HG03060 (cell line): ENCODE measurements around the gene CD2BP2.

Experiments
- ATAC-seq: cut with Tn5 transposase; IDR thresholded peaks from one replicate; pipeline ENCODE4 v1.9.1; 2021; ENCODE audit warnings: low read depth, moderate number of reproducible peaks; ENCODE audit not compliant: unreplicated experiment

The CD2BP2 gene

DNA sequence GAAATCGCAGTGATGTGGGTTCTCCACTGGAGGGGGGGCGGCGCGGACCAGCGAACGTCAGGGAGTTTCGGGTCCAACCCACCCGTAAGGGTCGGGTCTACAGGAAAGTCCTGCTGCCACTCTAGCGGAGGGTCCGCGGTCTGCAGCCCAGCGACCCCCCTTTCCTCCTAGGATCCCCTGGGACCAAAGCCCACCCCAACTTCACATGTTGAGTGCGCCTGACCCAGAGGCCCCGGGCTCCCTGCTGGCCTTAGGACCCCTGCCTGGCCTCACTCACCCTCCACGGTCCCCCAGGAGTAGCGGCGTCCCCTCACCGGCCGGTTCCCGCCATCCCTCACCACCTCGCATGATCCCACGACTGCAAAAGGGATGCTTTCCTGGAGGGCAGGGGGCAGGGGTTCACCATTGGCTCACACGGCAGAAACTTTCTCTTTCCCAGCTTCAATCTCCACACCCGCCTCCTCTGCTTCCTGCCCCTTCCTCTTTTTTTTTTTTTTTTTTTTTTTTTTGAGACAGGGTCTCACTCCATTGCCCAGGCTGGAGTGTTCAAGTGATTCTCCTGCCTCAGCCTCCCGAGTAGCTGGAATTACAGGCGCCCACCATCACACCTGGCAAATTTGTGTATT is 24.2 kb upstream of the CD2BP2 start:
- no peak for ATAC-seq

DNA sequence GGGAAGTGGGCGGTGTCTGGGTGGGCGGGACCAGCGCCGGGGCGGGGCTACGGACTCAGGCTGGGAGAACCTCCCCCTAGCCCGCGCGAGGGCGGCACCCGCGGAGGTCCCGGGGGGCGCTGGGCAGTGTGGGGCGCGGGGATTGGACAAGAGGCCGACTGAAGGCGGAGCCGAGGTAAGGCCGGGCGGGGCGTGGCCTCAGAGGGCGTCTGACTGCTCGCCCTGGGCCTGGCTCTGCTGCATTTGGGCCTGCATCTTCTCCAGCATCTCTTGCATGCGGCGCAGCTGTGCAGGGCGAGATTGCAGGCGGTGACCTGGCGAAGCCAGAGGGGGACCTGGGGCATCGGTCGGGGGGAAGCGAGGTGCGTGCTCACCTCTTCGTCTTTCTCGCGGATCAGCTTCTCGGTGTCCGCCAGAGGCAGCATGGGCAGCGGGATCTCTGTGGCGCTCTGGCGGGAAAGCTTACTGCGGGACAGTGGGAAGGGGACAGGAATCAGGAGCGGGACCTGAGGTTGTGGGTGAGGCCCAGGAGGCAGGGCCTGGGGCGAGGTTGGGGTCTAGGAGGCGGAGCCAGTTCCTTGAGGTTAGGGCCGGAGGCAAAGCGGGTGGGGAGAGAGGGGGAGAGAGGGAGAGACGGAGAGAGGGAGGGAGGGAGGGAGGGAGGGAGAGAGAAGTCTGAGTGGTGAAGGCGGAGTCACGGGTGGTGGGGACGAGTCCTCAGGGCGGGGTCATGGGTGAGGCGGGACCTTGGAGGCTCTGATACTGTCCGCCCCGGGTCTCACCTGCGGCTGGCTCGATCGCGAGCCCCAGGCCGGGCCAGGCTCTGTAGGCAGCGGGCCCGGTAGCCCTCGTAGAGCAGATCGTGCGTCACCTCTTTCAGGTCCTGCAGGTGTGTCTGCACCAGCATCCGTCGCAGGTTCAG is 23.4 kb upstream of the CD2BP2 start:
- peak; percentile 55 for ATAC-seq

DNA sequence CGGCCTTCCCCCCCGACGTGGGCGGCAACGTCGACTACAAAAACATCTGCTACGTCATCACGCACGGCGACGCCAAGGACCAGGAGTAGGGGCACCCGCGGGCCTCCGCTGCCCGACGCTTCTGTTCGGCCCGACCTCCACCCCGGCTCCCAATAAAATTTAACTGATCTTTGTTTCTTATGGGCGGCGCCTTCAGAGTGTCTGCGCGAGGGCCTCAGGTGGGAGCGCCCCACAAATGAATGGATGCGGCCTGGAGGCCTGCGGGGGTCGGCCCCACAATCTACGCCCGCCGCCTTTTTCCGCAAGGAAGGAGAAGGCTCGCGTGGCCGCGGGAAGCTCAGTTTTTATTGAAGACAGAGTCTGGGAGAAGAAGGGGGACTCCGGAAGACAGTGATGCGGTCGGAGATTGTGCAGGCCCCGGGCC is 22.7 kb upstream of the CD2BP2 start:
- peak; percentile 25 for ATAC-seq

DNA sequence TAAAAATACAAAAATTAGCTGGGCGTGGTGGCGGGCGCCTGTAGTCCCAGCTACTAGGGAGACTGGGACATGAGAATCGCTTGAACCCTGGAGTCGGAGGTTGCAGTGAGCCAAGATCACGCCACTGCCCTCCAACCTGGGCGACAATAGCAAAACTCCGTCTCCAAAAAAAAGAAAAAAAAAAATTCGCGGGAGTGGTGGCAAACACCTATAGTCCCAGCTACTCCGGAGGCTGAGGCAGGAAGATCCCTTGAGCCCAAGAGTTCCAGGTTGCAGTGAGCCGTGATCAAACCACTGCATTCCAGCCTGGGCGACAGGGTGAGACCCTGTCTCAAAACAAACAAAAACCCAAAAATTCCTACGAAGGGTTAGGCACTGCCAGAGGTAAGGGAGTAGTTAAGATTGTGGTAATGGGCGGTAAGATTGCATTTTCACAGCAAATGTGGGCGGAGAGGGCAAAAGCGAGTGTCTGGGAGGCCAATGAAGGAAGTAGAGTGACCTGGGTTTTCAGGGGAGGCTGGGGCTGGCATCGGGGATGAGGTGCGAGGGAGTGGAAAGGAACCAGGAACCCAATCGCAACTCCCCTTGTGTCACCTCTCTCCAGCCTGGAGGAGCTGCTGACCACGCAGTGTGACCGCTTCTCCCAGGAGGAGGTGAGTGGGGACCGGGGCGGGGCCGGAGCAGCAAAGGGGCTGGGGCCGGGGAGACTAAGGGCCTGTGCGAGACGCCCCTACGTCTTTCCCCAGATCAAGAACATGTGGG is 22.1 kb upstream of the CD2BP2 start:
- ATAC-seq, result no peak

DNA sequence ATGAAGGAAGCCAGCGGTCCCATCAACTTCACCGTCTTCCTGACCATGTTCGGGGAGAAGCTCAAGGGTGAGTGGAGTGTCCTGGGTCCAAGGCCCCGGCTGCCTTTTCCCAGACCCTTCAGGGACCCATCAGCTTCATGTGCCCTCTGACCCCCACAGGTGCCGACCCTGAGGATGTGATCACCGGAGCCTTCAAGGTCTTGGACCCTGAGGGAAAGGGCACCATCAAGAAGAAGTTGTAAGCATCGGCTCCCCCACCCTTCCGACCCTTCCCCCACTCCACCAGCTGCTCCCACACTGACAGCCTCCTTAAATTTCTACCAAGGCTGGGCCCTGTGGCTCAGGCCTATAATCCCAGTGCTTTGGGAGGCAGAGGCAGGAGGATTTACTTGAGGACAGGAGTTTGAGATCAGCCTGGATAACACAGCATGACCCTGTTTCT is 21.4 kb upstream of the CD2BP2 start:
- no peak for ATAC-seq

DNA sequence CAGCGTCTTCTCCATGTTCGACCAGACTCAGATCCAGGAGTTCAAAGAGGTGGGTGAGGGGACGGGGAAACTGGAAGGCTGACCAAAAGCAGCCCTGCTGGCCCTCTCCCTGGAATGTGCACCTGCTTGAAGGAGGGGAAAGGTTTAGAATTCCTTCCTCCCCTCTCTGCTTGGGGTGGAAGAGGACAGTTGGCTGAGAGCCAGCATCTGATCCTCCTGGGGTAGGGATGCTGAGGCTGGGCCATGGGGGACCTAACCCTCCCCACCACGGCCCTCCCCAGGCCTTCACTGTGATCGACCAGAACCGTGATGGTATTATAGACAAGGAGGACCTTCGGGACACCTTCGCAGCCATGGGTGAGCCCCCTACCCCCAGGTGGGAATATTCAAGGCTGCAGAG is 20.8 kb upstream of the CD2BP2 start:
- ATAC-seq, result no peak

DNA sequence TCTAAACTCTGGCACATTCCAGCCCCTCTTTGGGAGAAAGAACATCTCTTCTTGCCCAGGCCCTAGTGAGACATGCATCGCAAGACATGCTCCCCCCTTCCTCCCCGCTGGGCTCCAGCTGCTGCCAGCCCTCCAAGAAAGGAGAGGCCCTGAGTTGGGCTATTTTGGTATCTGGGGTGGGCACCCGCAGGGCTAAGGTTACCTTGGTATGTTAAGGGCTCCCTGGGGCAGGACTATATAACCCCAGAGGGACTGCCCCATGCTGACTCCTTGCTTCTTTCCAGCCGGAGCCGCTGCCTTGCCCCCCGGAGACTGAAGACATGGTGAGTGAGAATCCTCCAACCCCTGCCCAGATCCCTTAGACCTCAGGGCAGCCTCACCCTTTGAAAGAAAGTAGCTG is 19.4 kb upstream of the CD2BP2 start, which contains the start of gene MYL11:
Gene MYL11, plus strand, starts transcription at position 265 of the 400 bp plus-strand sequence. Its CDS starts 56 bp downstream, at position 321.
- no peak for ATAC-seq

DNA sequence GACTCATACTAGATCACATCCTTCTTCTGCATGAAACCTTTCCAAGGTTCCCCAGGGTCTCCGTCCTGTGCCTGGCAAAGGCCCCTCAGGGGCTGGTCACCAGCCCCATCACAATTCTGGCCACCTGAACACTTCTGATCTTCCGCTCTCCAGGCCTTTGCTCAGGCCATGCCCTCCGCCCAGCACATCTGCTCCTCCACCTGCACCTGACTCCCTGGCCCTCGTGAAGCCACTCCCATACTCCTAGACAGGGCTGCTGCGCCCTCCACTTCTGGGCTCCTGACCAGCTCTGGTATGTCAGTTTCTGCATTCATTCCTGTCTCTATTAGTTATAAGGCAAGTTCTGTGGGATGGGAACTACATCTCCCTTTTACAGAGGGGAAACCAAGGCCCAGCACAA is 17.6 kb upstream of the CD2BP2 start:
- no peak for ATAC-seq

DNA sequence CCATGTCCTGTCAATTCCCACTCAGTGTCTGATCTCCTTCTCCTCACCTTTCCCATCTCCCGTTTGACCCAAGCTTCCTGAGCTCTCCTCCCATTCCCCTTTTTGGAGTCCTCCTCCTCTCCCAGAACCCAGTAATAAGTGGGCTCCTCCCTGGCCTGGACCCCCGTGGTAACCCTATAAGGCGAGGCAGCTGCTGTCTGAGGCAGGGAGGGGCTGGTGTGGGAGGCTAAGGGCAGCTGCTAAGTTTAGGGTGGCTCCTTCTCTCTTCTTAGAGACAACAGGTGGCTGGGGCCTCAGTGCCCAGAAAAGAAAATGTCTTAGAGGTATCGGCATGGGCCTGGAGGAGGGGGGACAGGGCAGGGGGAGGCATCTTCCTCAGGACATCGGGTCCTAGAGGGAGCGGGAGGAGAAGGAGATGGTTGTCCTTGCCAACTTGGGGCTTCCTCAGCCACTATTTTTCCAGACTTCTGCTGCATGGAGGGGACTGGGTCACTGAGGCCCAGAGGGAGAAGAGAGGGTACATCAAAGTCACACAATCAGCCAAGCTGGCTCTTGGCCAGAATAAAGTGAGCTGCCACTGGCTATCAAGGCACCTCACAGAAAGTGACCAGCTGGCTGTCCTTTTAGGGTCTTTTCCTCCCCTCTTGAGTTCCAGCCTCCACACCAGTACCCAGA is 17.1 kb upstream of the CD2BP2 start:
- no peak for ATAC-seq

DNA sequence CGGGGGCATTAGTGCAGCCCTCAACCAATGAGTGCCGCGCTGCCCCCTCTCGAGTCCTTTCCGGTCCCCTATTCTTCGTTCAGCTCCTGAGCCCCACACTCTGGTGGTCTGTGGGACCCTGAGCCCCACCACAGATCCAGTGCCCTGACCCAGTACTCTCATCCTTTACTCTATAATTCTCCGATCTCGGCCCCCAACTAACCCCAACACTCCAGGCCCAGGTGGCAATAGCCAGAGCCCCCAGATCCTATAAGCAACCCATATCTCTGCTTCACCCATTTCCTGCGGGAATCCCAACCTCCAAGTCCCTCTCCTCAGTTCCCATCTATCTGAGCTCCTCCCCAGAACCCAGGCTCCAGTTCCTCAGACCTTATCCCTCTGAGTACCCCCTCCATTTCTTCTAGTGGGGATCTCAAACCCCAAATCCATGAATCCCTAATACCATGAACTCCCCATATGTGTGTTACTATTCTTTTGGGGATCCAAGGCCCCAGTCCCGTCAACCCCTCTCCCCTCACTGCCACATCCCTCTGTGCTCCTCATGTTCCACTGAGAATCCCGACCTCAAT is 16.2 kb upstream of the CD2BP2 start:
- ATAC-seq, result no peak

DNA sequence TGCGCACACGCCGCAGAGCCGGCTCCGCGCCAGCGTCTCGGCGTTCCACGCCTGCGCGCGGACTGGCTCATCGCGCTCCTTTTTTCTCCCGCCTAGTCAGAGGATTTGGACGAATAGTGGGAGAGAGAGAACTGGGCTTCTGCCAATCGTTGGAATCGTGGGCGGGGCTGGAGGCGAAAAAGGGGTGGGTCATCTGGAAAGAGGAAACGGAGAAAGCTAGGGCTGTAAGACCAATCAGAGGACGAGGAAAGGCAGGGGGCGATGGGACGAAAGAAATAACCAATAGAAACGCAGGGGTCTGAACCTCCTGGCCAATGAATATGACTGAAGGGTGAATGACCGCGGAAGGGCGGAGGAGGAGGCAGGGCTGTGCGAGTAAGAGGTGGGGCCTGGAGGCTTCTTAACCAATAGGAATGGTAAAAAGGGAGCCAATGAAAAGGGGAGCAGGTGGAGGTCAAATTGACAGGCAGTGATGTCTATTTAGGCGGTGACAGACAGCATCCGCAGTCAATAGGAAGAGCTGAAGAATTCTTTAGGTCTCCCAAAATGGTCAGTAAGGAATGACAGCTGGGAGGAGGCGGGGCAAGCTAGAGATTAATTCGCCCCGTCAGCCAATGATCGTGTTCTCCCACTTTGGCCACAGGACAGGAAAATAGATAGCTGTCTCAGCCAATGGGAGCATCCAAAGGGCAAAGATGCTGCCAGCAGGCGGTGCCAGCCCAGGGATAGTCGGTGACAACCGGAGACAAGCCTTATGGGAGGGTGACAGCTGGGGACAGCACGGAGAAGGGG is 15.5 kb upstream of the CD2BP2 start, which contains the start of gene TBC1D10B:
Gene TBC1D10B, minus strand, starts transcription at position 39 of the 792 bp plus-strand sequence. CDS start 311 bp downstream, outside the sequence.
- peak; percentile 77 for ATAC-seq

DNA sequence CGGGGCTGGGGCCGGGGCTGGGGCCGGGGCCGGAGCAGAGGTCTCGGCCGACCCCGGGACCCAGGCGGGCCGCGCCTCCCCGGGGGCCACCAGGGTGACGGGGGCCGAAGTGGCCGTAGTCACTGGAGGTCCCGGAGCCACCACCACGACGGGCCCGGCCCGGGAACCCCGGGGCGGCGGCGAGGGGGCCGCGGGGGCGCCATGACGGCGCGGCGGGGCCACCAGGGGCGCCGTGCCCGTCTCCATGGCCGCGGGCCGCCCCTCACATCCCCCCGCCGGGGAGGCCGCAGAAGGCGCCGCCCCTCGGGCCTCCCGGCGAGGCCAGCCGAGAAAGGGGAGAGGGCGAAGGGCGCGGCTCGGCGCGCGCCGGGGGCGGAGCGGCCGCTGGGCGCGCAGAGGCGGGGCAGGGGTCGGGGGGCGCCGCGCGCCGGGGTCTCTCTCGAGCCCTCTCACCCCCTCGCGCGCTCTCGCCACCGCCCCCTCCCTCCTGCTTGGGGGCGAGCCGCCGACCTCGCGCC is 14.9 kb upstream of the CD2BP2 start:
- no peak for ATAC-seq

DNA sequence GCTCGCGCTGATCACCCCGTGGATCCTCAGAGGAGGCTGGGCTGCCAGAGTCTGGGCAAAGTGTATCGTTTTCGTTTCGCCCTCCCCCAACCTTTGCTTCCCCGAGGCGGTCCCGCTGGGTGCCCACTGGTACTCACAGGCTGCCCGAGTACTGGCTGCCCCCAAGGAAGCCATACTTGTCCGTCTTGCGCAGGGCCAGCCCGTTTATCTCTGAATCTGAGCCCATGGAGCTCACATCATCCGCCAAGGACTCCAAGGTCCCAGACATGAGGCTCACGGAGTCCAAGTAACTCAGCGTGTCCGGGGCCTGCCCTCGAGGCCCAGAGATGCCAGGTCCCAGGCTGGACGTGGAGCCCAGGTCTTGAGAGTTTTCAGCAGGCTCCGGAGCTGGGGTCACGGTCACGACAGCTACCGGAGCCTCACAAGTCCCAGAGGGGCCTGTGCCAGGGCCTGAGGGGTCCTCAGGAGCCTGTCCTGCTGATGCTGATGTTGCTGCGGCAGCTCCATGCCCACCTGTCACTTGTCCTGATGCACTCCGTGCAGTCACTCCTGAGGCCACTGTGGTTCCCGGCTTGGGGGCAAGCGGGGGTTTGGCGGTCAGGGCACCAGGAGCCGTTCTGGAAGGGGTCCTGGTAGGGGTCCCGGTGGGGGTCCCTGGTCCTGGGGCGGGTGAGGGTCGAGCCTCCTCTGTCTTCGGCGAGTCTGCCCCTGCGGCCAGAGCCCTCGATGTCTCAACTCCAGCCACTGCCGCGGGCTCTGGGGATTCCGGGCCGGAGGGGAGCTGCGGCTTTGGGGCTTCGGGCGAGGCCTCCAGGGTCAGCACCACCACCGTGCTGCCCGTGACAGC is 14.2 kb upstream of the CD2BP2 start:
- no peak for ATAC-seq

DNA sequence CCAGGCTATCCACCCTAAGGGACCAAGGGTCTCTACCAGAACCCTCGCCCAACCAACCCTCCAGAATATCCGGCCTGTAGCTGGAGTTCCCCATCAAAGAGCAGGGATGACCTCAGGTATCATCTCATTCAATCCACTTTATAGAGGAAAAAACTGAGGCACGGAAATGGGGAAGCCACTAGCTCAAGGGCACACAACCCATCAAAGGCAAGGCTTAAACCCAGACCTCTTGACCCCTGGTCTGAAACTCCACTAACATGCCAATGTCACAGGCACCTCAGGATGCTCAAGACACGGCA is 13.6 kb upstream of the CD2BP2 start:
- no peak for ATAC-seq

DNA sequence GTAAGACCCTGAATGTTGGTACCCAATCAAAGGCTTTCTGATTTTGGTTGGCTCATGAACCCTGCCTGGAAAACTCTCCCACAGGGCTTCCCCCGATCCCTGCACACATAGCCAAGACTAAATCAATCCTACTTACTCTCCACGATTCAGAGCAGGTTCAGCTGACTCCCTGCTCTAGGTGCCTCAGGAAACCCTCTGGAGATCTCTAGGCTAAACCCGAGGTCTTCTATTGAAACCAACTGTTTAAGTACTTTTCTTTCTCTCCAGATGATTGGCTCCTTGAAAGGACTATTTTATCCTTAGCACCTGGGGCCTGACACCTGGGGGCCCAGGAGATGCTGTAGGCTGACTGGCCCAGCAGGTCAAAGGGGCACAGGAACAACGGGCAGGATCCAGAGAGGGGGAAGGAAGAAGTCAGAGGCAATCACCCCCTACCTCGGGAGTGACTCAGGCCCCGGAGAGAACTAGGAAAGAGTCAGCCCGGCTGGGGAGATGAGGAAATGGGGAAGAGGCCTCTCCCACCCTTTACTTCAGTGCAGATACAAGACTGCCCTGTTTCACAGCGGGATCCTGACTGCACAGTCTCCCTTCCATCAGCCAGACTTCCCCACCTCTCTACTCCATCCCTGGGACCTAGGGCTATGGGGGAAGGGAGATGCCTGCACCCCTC is 13.1 kb upstream of the CD2BP2 start:
- ATAC-seq, result no peak

DNA sequence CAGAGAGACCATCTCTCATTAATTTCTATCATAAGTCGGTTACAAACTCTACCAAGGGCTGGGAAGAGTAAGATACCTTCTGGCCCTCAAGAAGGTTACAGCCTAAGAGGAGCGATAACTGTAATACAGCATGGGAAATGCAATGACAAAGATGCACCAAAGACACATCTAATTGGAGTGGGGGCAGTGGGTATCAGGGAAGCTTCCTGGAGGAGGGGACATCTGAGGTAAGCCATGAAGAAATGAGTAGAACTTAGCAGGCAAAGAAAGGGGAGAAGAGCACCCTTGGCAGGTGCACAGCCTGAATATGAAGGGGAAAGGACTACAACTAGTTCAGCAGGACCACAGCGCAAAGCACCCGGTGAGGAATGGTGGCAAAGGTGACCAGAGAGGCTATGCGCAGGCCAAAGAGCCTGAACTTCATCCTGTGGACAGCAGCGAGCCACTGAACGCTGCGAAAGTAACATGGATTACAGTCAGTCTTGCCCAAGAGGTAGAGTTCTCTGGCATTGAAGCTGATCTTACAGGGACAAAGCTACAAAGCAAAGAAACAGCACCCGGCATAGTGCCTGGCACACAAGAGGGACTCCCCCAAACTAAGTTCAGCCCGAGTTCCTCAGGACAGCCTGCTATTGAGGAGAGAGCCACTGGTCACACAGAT is 12.4 kb upstream of the CD2BP2 start:
- ATAC-seq, result no peak

DNA sequence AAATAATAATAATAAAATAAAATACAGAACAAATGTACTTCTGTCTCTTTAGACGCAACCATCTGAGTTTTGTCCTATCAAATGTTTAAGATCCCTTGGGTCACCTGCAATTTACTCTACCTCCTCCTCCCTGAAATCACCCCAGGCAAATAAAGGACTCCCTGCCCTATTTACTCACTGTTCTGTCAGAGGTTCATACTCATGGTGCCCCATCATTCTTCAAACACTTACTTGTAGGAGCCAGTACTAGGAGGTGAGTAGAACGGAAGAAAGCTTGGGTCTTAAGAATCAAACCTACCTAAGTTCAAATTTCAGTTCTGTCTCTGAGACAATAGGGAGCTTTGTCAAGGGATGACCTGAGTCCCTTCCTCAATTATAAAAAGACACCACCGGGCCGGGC is 11.4 kb upstream of the CD2BP2 start:
- no peak for ATAC-seq
